Activated CD8-positive, alpha-beta T cell treated with anti-CD3 and anti-CD28 coated beads, Interleukin-2, amount 10 ng/mL, durations not matched to agents 7 days and 5 days (primary cell): ENCODE data around the gene CT45A10. TPM values are rescaled to one million over a fixed set of nuclear protein-coding genes. Genes with fewer than 3 reads are reported as not detected.
"Not testable (repeated sequence)": the region's sequence is repeated elsewhere in the genome, so short reads cannot be mapped to it uniquely, and the experiment has no call there.

Experiments
- ATAC-seq: fragments of 150-1000 bp; cut with Tn5 transposase; one replicate; pipeline ENCODE4 v1.10.0; 2021; ENCODE audit warnings: moderate library complexity
- CTCF ChIA-PET: fragments of 350-600 bp; sonication (Branson Sonifier 250); formaldehyde crosslinking; loops from one replicate; lab custom pipeline; 2021; ENCODE audit warnings: antibody characterized with exemption; lab: Charles Lee
- POLR2A ChIA-PET: fragments of 350-600 bp; sonication (Branson Sonifier 250); formaldehyde crosslinking; loops from one replicate; lab custom pipeline; 2021; ENCODE audit warnings: antibody characterized with exemption; lab: Charles Lee
- DNase-seq: peaks from one replicate; pipeline ENCODE4 v3.0.0-alpha.2; 2020
- H3K27ac Mint-ChIP-seq: one replicate; pipeline ENCODE4 v1.8.0; 2021; ENCODE audit warnings: mild to moderate bottlenecking, mixed read lengths
- H3K27me3 Mint-ChIP-seq: one replicate; pipeline ENCODE4 v1.8.0; 2021; ENCODE audit warnings: low read depth, mixed read lengths
- H3K36me3 Mint-ChIP-seq: one replicate; pipeline ENCODE4 v1.8.0; 2021; ENCODE audit warnings: low read depth, mixed read lengths
- H3K4me1 Mint-ChIP-seq: one replicate; pipeline ENCODE4 v1.8.0; 2021; ENCODE audit warnings: low read depth, mixed read lengths
- H3K4me3 Mint-ChIP-seq: one replicate; pipeline ENCODE4 v1.8.0; 2021; ENCODE audit warnings: mild to moderate bottlenecking, mixed read lengths
- H3K9me3 Mint-ChIP-seq: one replicate; pipeline ENCODE4 v1.8.0; 2022; ENCODE audit warnings: mixed read lengths; ENCODE audit not compliant: insufficient read depth
- total RNA-seq, 2 experiments: library from RNA; stranded (reverse); gene quantifications; one replicate each; pipeline ENCODE4 v1.2.3, GENCODE V29; 2021

Gene CT45A10
- total RNA-seq, 2 experiments from 2014 or later = not detected

GRCh38 chrX:135871712-135872111, 21.5 kb downstream of the CT45A10 start, which contains the start of gene CT45A9:
Gene CT45A9, minus strand, starts transcription at chrX:135871812. Its CDS starts 3,751 bp downstream, at chrX:135868061.
- not testable (repeated sequence) for ATAC-seq

GRCh38 chrX:135854438-135854837, 38.8 kb downstream of the CT45A10 start, which contains the start of gene CT45A8:
Gene CT45A8, minus strand, starts transcription at chrX:135854538. Its CDS starts 3,755 bp downstream, at chrX:135850783.
- CTCF ChIA-PET, POLR2A ChIA-PET, ATAC-seq: not testable (repeated sequence)

More at GRCh38 chrX:135871712-135872111, 21.5 kb downstream of the CT45A10 start, which contains the start of gene CT45A9:
- H3K9me3 Mint-ChIP-seq, CTCF ChIA-PET, H3K27ac Mint-ChIP-seq, H3K27me3 Mint-ChIP-seq, H3K4me3 Mint-ChIP-seq, DNase-seq, POLR2A ChIA-PET, H3K4me1 Mint-ChIP-seq, H3K36me3 Mint-ChIP-seq: not testable (repeated sequence)

GRCh38 chrX:135837180-135837579, 56.1 kb downstream of the CT45A10 start, which contains the start of gene CT45A7:
Gene CT45A7, minus strand, starts transcription at chrX:135837280. Its CDS starts 3,747 bp downstream, at chrX:135833533.
- ATAC-seq, H3K36me3 Mint-ChIP-seq, H3K27me3 Mint-ChIP-seq, H3K9me3 Mint-ChIP-seq, H3K27ac Mint-ChIP-seq, H3K4me1 Mint-ChIP-seq, CTCF ChIA-PET, POLR2A ChIA-PET, DNase-seq, H3K4me3 Mint-ChIP-seq: not testable (repeated sequence)

More at GRCh38 chrX:135854438-135854837, 38.8 kb downstream of the CT45A10 start, which contains the start of gene CT45A8:
- not testable (repeated sequence) for H3K4me3 Mint-ChIP-seq, H3K9me3 Mint-ChIP-seq, H3K27ac Mint-ChIP-seq, DNase-seq, H3K36me3 Mint-ChIP-seq, H3K27me3 Mint-ChIP-seq, H3K4me1 Mint-ChIP-seq

Other genes with a start within 250 kb of the CT45A10 start
- not detected for gene CT45A1, start 179.8 kb downstream of the CT45A10 start, total RNA-seq
- gene CT45A3, start 125.3 kb downstream of the CT45A10 start, total RNA-seq = not detected
- gene CT45A5, start 107.9 kb downstream of the CT45A10 start, total RNA-seq = not detected
- gene CT45A6, start 90.7 kb downstream of the CT45A10 start, total RNA-seq = not detected
- not detected for gene CT45A2, start 73.4 kb downstream of the CT45A10 start, total RNA-seq
- gene CT45A7, start 56.2 kb downstream of the CT45A10 start, total RNA-seq = not detected
- not detected for gene CT45A8, start 38.9 kb downstream of the CT45A10 start, total RNA-seq
- not detected for gene CT45A9, start 21.6 kb downstream of the CT45A10 start, total RNA-seq
- not detected for gene SAGE1, start 272 bp upstream of the CT45A10 start, total RNA-seq
- gene MMGT1, start 80.5 kb upstream of the CT45A10 start, total RNA-seq = 10 to 100 TPM; 15.9 to 16.4 TPM
- 10 to 100 TPM; 15.4 to 17.5 TPM for gene SLC9A6, start 92.0 kb upstream of the CT45A10 start, total RNA-seq